Thymus (tissue), 11 donors: ENCODE measurements around the gene ITSN2. TPM values are rescaled to one million over a fixed set of nuclear protein-coding genes. Genes with fewer than 3 reads are reported as not detected.

Experiments used
- DNase-seq, 9 donors: peaks; one replicate each; pipeline ENCODE4 v3.0.0-alpha.2; 2013; ENCODE audit warnings: low spot score in 9 of 9, low read depth in 6 of 9, missing footprints in 1 of 9
- H3K27ac ChIP-seq, 2 donors: one replicate each; pipeline ENCODE4 v1.5.1; 2013; ENCODE audit warnings: control low read depth in 1 of 2, low read depth in 1 of 2, low read length in 1 of 2, mild to moderate bottlenecking in 1 of 2, moderate library complexity in 1 of 2
- H3K27me3 ChIP-seq, 2 donors: one replicate each; pipeline ENCODE4 v1.5.1; 2013; ENCODE audit warnings: low read length in 1 of 2; ENCODE audit not compliant: control insufficient read depth in 2 of 2, insufficient read depth in 1 of 2
- H3K36me3 ChIP-seq, 2 donors: one replicate each; pipeline ENCODE4 v1.5.1; 2013; ENCODE audit warnings: low read length in 1 of 2, mild to moderate bottlenecking in 1 of 2, moderate library complexity in 1 of 2; ENCODE audit not compliant: control insufficient read depth in 2 of 2, insufficient read depth in 2 of 2
- H3K4me1 ChIP-seq, 2 donors: one replicate each; pipeline ENCODE4 v1.5.1; 2013; ENCODE audit warnings: low read length in 2 of 2; ENCODE audit not compliant: control insufficient read depth in 2 of 2, insufficient read depth in 2 of 2
- H3K4me3 ChIP-seq, 2 donors: one replicate each; pipeline ENCODE4 v1.5.1; 2013; ENCODE audit warnings: low read length in 2 of 2, control low read depth in 1 of 2, mild to moderate bottlenecking in 1 of 2
- H3K9me3 ChIP-seq, 2 donors: one replicate each; pipeline ENCODE4 v1.5.1; 2013; ENCODE audit warnings: low read length in 1 of 2, mild to moderate bottlenecking in 1 of 2; ENCODE audit not compliant: control insufficient read depth in 2 of 2, insufficient read depth in 1 of 2
- WGBS: extraction: QIAGEN DNeasy Blood & Tissue Kit; methylation state at CpG from one replicate; pipeline ENCODE4 v1.1.7; 2013; 5-methylcytosine and 5-hydroxymethylcytosine counted together
- polyA plus RNA-seq: library from polyadenylated mRNA; stranded (reverse); fragments of 200-250 nt; gene quantifications from one replicate; pipeline ENCODE4 v1.2.3, GENCODE V29; 2013
- total RNA-seq: library from RNA; stranded (reverse); fragments of 120-200 nt; gene quantifications from one replicate; pipeline ENCODE4 v1.2.4, GENCODE V29; 2013
- donor health status: healthy.

ITSN2 gene
- total and polyA plus RNA-seq, 2 donors, result 30.5 to 74.6 TPM

- WGBS, result 96% methylated on average over 4 of the region's 4 CpGs
- Histone ChIP-seq H3K9me3 (no peaks in the 10 kb centered on the region), H3K36me3 (peaks cover 0 to 3% of the 10 kb centered on the region in 2 donors), H3K4me3 (no peak overlapping the region), H3K27ac (no peak overlapping the region), H3K4me1 (no peaks in the 10 kb centered on the region), H3K27me3 (no peaks in the 10 kb centered on the region)
- no peak for DNase-seq
These were observed 128.9 kb downstream of the ITSN2 start for GRCh38 chr2:24231461-24231881.

GRCh38 chr2:24228470-24228869 is 131.9 kb downstream of the ITSN2 start:
- WGBS, result 87% methylated on average over 1 of the region's 1 CpG
- no peak overlapping the region for H3K27ac ChIP-seq
- DNase-seq, result peak in 1 of 9 donors; percentile 22

GRCh38 chr2:24225499-24226242 is 134.7 kb downstream of the ITSN2 start:
- Histone ChIP-seq H3K4me3 (no peak overlapping the region), H3K36me3 (peaks cover 6 to 8% of the 10 kb centered on the region in 2 donors), H3K27me3 (no peaks in the 10 kb centered on the region), H3K9me3 (no peaks in the 10 kb centered on the region), H3K4me1 (no peaks in the 10 kb centered on the region), H3K27ac (no peak overlapping the region)
- no peak for DNase-seq
- 98% methylated on average over 9 of the region's 9 CpGs for WGBS

More at GRCh38 chr2:24228470-24228869, 131.9 kb downstream of the ITSN2 start:
- Histone ChIP-seq H3K36me3 (peaks cover 6 to 8% of the 10 kb centered on the region in 2 donors), H3K9me3 (no peaks in the 10 kb centered on the region), H3K27me3 (no peaks in the 10 kb centered on the region), H3K4me1 (no peaks in the 10 kb centered on the region), H3K4me3 (no peak overlapping the region)

GRCh38 chr2:24222946-24223345 is 137.4 kb downstream of the ITSN2 start:
- DNase-seq, result no peak
- no peaks in the 10 kb centered on the region for H3K9me3 ChIP-seq
- H3K4me3 ChIP-seq, result no peak overlapping the region
- H3K4me1 ChIP-seq, result no peaks in the 10 kb centered on the region
- no peak overlapping the region for H3K27ac ChIP-seq
- H3K36me3 ChIP-seq, result peaks cover 19 to 21% of the 10 kb centered on the region in 2 donors
- H3K27me3 ChIP-seq, result no peaks in the 10 kb centered on the region
- WGBS, result 81% methylated on average over 6 of the region's 6 CpGs

- Histone ChIP-seq H3K27me3 (no peaks in the 10 kb centered on the region), H3K4me3 (no peak overlapping the region), H3K9me3 (no peaks in the 10 kb centered on the region), H3K27ac (no peak overlapping the region), H3K36me3 (peaks cover 21 to 27% of the 10 kb centered on the region in 2 donors), H3K4me1 (no peaks in the 10 kb centered on the region)
- 97% methylated on average over 6 of the region's 6 CpGs for WGBS
- no peak for DNase-seq
These were observed 138.8 kb downstream of the ITSN2 start for GRCh38 chr2:24221343-24222050.

GRCh38 chr2:24220554-24221291 is 139.6 kb downstream of the ITSN2 start:
- peaks cover 27 to 29% of the 10 kb centered on the region in 2 donors for H3K36me3 ChIP-seq
- no peak for DNase-seq
- no peaks in the 10 kb centered on the region for H3K27me3 ChIP-seq

GRCh38 chr2:24214880-24215279 is 145.5 kb downstream of the ITSN2 start:
- Histone ChIP-seq H3K27ac (no peak overlapping the region), H3K4me3 (no peak overlapping the region), H3K36me3 (peaks cover 35 to 54% of the 10 kb centered on the region in 2 donors), H3K4me1 (no peaks in the 10 kb centered on the region), H3K27me3 (no peaks in the 10 kb centered on the region), H3K9me3 (no peaks in the 10 kb centered on the region)
- no peak for DNase-seq
- WGBS, result 92% methylated on average over 3 of the region's 3 CpGs

More at GRCh38 chr2:24220554-24221291, 139.6 kb downstream of the ITSN2 start:
- 98% methylated on average over 20 of the region's 20 CpGs for WGBS
- no peaks in the 10 kb centered on the region for H3K4me1 ChIP-seq
- no peak overlapping the region for H3K27ac ChIP-seq
- H3K4me3 ChIP-seq, result no peak overlapping the region
- no peaks in the 10 kb centered on the region for H3K9me3 ChIP-seq

- peaks cover 51 to 60% of the 10 kb centered on the region in 2 donors for H3K36me3 ChIP-seq
- no peaks in the 10 kb centered on the region for H3K27me3 ChIP-seq
- H3K27ac ChIP-seq, result no peak overlapping the region
- WGBS, result 83% methylated on average over 7 of the region's 7 CpGs
- no peaks in the 10 kb centered on the region for H3K4me1 ChIP-seq
- no peak overlapping the region for H3K4me3 ChIP-seq
- DNase-seq, result no peak
- H3K9me3 ChIP-seq, result no peaks in the 10 kb centered on the region
These were observed 148.9 kb downstream of the ITSN2 start for GRCh38 chr2:24211408-24211807.

GRCh38 chr2:24210723-24211122 is 149.6 kb downstream of the ITSN2 start:
- WGBS, result 99% methylated on average over 21 of the region's 21 CpGs
- DNase-seq, result no peak
- no peaks in the 10 kb centered on the region for H3K4me1 ChIP-seq
- H3K27ac ChIP-seq, result no peak overlapping the region
- H3K36me3 ChIP-seq, result peaks cover 48 to 54% of the 10 kb centered on the region in 2 donors
- H3K9me3 ChIP-seq, result no peaks in the 10 kb centered on the region
- H3K27me3 ChIP-seq, result no peaks in the 10 kb centered on the region
- no peak overlapping the region for H3K4me3 ChIP-seq
